Measurements from ENCODE around the gene LRRC28.

LRRC28 gene

DNA sequence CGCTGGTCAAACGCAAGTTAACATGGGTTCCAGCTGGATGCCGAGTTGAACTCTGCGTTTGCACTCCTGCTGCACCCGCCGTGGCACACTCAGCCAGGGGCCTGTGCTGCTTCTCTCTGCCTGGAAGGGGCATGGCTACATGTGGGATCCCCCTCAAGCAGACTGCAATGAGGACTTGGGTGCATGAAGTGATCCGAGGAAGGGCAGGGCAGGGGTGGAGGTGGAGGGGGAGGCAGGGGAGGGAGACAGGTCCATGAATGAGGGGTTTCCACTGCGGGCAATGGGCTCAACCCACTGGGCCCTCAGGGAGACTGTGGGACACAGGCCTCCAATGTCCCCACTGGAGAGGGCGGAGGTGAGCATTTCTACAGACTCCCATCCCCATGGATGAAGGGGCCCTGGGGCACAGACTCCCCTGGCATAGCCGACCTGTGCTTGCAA is 172.9 kb downstream of the LRRC28 start:
- no peak for DNase-seq

DNA sequence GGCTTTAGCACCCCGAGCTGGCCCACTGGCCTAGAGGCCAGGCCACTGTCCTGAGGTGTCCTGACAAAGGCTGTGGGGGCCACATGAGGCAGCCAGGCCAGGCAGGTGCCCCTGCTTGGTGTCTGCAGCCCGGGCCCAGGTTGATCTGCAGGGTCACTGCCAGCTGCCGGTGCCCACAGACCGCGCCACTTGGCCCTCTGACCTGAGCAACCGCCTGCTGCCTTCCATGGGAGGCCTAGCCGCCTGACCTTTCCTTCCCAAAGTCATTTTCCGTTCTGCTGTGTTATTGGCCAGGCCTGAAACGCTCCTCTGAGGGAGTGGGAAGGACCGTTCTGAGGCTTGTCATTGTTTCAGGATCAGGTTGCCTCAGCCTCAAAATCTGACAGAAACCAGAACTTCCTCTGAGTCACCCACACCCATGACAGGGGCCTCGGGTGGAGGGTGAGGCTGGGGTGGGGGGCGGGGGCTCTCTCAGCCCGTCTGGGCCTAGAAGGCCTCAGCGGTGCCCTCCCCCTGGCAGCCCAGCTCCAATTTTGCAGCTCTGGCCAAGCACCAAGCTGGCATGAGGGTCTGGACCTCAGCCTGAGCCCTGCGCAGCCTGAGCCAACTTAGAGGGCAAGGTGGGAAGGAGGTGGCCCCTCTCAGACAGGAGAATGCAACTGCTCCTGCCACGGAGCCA is 173.8 kb downstream of the LRRC28 start:
- DNase-seq, result no peak

DNA sequence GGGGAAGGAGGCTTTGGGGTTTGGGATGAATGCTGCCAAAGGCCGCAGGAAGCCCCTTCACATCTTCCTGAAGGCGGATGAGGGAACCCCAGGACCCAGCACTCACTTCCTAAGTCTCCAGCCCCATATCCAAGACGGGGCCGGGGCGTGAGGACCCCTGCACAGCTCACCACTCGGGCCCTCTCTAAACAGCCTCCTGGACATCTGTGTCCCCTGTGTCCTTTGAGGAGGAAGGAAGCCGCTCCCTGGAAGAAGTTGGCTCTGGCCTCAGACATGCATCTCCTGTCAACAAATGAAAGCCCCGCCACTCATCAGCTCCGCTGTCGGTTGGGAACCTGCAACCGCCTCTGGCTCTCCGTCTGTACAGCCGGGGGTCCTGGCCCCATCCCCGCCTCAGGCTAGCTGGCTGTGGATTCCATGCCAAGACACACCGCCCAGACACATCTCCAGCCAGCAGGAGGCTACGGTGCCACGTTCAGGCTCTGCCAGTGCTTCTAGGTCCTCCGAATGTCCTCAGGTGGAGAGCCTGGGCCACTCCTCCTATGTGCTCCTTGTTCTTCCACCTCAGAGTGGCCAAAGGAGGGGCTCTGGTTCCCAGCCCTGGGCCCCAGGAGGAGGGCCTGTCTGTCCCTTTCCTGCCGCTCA is 174.5 kb downstream of the LRRC28 start:
- no peak for DNase-seq

DNA sequence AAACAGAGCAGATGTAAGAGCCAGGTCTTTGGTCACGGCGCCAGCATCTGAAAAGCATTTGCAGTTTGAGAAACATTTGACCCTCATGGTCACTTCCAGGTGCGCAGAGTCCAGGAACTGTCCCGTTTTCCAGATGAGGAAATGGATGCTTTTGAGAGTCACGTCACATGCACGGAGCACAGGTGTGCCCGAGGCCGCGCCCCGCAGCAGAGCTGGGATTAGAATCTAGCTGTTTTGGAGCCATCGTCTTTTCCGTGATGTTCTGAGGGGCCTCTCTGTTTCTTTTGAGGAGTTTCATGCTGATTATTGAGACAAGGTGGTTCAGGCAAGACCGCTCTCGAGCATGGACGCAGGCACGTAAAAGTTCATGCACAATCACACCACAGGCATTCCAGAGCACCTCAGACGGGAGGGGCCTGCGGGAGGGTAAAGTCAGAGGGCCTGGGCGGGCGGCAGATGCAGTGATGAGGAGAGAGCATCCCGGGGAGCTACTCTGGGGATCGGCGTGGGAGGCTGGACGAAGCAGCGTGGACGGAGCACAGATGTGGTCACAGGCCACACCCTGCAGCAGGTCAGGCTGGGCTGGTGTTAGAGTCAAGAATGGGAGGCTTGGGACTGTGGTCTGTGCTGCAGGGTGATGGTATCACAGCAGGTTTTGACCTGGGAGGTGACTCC is 175.3 kb downstream of the LRRC28 start:
- no peak for DNase-seq

DNA sequence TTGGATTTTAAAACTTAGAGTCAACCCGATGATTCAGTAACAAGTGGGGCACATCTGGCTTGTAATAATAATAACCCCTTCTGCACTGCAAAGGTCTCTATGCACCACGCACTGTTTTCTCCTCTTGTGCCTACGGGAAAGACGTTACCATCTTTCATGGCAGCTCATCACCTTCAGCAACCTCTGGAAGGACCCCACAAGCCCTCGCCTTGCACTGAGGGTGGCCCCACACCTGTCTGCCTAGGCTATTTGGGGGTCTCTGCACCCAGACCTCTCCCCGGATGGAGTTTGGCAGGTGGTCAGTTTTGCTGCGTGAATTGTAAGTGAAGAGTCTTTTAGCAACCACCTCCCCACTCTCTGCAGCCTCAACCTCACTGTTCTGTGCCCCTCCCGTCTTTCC is 175.9 kb downstream of the LRRC28 start:
- DNase-seq, result no peak

DNA sequence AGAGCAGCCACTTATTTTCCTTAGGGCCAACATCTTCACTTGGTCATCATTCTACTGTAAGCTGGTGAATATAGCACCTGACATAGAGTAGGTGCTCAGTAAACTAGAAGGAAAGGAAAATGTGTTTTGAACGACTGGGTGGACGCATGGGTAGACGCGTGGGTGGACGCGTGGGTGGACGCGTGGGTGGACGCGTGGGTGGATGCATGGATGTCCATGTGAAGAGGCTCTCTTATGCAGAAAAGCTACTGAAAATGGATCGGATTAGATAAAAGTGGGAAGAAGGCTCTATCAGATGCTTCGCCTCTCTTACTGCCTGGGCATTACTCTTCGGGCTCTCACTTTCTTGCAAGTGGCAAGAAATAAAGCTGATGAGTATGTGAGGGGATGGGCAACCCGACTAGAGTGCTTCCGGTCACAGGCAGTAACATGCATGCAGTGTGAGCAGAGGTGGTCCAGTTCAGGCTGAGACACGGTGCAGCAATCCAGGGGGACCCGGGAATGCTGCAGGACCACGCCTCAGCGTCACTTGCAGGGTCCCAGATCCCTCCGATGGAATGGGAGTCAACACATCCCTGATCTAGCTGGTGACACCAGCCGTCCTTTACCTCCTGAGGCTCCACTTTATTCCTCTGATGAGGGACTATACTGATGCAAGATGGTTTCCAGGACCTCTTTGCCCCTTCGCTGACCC is 176.5 kb downstream of the LRRC28 start:
- no peak for DNase-seq

DNA sequence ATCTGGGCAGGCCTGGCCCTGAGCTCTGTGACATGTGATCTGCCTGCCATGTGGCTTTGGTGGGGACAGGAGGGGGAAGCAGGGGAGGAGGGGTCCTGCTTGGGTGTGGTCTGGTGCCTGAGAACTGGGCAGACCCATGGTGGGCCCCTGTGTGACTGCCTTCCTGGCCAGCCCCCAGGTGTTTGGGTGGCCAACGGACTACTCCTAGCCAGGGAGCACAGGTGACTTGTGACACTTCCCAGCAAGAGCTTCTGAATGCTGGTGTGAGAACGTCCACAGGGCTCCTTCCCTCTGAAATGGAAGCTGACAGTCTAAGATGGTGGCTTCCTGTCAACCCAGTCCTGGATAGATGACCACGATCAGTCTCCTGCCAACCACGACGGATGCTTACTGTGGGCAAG is 178.4 kb downstream of the LRRC28 start:
- no peak for DNase-seq

DNA sequence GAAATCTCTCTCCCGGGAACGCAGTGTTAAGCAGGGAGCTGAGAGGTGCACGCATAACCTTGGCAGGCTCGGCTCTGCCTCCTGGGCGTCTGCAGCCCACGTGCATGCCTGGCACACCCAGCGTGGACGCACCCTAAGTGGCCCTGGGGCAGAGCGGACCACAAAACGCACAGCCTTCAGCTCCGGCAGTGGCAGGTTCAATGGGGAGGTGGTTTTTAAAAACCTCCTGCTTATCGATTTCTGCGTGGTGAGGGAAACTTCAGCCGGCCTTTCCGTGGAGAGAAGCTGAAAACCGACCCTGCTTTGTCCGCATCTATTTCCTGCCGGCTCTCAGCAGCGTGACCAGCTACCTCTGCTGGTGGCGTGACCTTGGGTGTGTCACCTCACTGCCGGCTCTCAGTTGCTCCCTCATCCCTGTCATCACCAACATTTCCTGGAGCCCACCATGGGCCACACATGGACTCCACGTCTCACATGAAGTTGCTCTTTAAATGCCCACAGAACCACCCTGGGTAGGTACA is 179.7 kb downstream of the LRRC28 start:
- DNase-seq, result no peak

DNA sequence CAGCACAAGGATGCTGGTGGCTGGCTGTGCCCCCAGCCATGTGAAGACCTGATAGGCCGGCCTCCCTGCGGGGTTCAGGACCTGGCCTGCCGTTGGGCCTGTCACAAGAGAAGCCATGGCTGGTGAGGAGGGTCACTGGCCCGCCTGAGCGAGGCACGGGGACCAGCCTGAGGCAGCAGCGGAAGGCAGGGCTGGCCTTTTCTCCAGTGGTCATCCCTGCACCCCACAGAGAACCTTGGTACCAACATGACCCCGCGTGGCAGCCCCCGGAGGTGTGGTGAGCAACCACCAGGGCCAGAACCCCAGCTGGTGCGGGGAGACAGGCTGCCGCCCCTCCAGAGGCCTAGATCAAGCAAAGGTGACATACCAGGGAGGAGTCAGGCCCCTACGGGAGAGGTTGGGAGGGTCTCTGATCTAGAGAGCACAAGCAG is 180.4 kb downstream of the LRRC28 start:
- DNase-seq, result no peak

DNA sequence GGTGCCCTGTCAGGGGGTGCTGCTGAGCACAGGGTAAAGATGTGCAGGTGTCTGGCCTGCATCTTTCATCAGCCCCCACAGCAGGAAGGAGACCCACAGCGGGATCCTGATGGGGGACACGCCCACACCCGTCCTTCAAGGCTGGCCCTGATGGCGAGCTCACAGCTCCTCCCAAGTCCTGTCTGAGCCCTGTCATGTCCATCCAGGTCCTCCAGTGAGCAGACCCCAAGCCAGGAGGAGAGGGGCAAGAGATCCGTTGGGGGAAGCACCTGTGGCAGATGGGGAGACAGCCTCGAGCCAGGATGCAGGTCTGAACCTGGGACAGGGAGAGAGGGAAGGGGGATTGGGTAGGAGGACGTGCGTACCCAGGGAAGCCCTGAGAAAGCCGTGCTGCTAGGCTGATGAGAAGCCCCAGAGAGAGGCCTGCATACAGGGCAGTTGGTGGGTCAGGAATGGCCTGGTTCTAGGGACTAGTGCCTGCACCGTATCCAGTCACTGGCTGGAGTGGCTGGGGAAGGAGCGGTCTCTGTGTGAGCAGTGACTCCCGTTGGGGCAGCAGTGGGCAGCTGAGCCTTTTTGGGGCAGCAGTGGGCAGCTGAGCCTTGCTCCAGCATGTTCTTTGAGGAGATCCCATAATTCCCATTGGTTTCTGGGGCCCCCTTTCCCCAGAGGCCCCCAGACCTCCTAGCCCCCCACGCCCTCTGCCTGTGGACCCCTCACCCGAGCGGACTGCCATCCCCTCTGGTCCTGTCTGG is 181.2 kb downstream of the LRRC28 start:
- DNase-seq, result no peak

DNA sequence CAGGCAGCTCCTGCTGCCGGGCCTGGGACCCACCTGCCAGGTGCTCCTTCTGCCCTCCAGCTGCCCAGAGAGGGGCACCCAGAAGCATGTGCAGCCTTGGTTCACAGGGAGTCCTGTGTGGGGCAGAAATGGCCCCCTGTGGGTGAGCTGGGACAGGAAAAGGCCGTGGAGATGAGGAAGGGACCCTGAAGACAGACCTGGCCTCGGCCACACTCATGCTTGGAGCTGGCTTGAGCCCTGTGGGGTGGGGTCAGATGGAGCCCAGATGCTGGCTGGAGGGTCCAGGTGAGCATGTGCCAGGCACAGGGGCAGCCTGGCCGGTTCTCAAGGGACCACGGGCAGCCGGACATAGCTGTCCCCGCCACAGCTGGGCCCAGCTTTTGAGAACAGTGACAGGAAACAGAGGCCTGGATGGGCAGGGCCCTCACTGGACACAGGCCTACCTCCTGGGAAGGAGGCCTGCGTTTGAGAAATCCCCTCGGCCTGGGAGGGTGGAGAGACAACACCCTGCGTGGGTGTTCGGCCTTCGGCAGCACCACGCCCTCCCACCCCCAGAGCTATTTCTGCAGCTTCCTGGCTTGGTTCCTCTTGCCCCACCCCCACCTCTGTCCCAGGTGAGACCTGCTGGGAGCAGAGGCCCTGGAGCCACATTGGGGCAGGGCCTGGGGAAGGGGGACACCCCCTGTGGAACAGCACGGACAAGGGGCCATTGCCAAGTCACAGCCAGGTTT is 181.9 kb downstream of the LRRC28 start:
- DNase-seq, result no peak

DNA sequence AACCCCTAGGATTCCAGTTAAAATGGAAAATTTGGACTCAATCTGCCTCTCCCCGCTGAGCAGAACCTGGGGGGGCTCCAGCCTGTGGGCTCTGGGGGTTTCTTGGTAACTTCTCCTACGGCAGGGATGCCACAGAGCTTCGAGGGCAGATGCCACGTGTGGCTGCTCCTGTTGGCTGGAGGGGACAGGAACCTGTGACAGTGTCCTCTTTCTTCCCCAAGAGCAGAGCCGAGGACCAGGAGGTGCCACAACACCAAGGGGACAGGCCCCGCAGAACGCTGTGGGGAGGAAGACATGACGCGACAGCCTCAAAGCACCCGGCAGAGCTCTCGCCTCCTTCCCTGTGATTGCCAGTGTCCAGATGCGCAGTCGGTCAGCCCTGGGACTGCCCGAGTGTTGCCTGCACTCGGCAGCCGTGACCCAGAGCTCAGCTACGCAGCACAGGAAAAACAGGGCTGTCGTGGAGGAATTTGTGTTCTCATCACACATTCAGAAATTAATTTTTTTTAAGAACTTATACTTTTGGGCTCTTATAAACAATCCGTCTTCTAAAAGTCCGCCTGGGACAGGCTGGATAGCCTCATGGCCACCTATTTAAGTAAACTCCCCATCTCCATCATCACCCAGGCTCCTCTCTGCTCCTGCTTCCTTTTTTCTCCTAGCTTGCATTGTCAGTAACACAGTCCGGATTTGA is 182.6 kb downstream of the LRRC28 start:
- no peak for DNase-seq

DNA sequence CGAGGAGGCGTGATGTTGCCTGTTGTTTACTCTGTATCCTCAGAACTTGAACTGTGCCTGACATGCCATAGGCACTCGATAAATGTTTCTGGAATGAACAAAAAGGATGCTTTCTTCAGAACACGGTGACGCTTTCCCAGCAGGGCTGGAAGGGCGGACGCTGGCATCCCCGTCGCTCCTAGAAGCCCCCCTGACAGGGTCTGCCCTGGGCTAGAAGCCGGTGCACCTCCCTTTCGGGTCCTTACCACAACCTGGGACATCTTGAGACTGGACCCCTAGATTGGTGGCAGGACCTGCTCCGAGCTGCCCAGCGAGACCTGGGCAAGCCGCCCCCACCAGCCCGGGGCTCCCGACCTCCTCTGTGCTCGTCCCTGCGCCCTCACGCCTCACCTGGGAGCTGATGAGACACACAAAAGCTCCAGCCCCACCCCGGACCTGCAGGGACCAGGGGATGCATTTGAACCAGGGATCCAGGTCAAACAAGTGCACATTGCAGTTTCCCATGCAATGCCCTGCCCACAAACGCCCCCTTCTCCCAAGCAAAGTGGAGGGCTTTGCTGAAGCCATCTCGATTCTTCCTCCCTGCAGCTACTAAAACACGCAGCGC is 183.3 kb downstream of the LRRC28 start:
- no peak for DNase-seq

DNA sequence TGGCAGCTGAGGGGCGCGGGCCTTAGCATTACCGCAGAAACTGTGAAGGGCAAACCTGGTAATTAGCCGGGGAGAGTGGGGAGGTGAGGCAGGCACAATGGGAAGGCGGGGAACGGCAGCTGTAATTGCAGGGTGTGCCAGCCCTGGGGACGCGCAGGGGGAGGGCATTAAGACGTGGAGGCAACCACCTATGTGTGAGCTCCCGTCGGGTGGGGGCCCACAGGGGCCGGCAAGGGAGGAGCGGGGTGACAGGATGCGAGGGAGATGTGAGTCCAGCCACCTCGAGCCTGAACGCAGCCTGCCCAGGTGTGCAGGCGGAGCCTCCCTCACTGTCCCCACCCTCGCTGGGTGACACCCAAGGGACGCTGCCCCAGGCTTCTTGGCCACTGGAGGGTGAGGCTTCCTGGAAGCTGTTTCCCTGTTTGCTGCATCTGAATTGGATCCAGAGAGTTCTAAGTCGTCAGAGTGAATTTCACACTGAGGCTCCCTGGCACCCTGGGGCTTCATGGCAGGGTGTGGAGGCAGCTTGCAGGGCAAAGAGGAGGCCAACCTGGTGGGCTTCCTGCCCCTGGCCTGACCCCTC is 183.9 kb downstream of the LRRC28 start:
- DNase-seq, result peak; percentile 16

DNA sequence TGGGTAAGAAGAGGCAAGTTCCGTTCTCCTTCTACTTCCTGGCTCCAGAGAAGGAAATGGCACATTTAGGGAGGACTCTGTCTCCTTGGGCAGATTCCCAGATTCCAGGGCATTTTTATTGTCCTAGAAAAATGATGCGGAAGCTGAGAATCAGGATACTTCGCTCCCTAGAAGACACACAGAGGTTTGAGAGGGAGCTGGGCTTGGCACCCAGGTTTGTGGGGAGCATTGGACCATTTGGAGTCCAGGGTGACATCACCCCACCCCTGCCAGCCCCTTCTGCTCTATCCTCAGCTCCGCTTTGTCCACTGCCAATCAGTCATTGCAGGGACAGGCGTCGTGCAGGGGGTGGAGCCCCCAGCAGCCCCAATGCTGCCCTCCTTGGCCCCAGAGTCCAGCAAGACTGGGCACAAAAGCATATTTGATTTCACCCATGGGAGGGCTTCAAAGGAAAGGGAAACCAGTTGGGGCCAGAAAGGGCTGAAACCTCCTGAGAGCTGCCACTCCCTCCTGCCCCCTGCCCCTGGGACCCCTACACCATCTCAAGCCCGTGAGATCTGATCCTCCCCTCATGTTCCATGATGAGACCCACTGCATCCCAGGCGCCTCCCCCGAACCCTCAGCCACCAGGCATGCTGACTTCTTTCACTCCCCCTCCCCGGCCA is 184.7 kb downstream of the LRRC28 start:
- no peak for DNase-seq

DNA sequence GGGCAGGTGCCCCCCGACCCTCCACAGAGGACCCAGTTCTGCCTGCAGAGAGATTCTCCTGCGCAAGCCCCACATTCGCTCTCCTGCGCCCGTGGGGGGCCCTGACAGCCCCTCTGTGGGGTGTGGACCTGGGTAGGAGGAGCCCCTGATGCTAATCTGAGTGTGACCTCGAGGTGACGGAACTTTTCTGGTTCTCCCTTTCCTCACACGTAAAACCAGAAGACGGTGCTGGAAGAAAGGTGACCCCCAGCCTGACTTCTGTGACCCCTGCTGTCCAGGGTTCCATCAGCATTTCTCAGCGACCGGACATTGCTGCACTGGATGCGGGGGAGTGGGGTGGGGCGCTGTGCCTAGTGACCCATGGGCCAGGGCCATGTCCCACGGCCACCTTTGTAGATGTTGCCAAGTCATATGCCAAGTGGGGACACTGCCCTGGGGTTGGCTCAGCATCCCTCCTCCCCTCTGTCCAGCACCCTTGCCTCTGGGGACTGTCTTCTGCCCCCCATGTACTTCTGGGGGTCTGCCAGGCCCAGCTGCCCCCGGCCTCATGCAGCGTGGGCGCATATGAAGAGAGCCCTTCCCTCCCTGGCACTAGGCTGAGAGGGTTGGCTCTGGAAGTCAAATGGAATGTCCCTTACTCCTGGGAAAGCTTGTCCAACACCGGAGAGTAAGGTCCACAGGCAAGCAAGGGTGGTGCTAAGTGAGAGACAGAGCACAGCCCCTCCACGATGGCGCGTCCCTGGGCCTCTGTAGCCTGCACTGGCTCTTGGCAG is 185.4 kb downstream of the LRRC28 start:
- no peak for DNase-seq

DNA sequence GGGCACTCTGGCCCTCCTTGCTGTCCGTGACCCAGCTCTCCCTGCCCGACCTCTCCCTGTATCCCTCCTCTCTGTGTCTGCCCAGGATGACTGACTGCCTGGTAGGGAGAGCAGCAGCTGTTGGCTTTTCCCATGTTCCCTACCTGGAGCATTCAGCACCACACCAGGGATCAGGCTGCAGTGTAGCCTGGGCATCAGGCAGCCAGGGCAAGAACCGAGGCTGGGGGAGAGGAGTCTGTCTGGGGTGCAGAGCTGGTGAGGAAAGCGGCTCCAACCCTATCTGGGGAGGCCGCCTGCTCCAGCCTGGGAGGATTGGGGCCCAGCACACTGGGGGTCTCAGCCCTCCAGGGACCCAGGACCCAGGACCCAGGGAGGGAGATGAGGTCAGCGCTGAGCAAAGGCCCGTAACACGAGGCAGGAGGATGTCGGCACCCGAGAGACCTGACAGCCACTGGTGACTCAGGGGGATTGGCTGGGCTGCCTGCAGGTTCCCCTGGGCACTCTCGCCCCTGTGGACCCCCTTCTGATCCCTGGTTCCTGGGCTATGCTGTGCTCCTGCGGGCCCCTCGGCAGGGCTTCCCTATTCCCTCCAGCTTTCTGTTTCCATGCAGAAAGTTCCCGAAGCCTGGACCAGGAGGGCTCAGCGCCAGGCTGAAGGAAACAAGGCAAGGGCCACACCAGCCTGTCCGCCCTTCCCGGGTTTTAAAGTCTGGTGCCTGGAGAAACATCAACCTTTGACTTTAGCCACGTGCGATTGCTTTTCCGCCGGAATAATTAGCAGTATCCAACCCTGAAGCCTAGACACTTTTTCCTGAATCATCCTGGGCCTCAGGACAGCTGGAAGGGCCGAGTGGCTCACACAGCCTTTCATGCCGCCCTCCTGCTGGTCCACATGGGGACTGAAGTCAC is 186.3 kb downstream of the LRRC28 start:
- no peak for DNase-seq

DNA sequence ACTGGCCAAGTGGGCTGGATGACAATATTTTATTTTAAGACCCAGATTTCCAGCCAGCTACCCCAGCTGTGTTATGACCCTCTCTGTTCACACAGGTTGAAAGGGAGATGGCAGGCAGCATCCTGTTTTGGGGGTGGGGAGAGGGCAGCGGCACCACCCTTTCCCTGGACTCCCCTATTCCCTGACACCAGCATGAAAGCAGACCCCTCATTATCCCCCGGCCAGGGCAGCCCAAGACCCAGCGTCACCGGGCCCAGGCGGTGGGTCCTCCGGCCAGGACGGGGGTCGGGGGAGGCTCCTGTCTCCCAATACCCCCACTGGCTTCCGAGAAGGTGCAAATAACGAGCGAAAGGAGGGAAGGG is 186.9 kb downstream of the LRRC28 start:
- DNase-seq, result no peak

Data from NCI-H2107 (cell line).